GM21390 (cell line): ENCODE results near the gene RAD51.

Source experiments
- ATAC-seq: cut with Tn5 transposase; IDR thresholded peaks from one replicate; pipeline ENCODE4 v1.9.1; 2021; ENCODE audit not compliant: unreplicated experiment

RAD51 gene

DNA sequence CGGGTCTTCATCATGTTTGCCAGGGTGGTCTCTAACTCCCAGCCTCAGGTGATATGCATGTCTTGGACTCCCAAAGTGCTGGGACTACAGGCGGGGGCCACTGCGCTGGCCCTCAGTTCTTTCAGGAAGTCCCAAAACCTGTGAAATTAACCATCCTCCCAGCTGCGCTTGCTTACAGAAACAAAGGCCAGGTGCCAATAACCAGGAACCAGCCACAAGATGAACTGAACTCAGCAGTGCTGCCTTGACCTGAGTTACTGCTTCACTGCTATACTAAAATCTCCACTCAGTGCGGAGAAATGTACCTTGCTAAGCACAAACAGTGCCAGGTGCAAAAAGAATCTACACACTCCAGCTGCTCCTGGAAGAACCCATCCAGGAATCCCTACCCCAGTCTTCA lies 65.0 kb downstream of the RAD51 start:
- ATAC-seq, result no peak

DNA sequence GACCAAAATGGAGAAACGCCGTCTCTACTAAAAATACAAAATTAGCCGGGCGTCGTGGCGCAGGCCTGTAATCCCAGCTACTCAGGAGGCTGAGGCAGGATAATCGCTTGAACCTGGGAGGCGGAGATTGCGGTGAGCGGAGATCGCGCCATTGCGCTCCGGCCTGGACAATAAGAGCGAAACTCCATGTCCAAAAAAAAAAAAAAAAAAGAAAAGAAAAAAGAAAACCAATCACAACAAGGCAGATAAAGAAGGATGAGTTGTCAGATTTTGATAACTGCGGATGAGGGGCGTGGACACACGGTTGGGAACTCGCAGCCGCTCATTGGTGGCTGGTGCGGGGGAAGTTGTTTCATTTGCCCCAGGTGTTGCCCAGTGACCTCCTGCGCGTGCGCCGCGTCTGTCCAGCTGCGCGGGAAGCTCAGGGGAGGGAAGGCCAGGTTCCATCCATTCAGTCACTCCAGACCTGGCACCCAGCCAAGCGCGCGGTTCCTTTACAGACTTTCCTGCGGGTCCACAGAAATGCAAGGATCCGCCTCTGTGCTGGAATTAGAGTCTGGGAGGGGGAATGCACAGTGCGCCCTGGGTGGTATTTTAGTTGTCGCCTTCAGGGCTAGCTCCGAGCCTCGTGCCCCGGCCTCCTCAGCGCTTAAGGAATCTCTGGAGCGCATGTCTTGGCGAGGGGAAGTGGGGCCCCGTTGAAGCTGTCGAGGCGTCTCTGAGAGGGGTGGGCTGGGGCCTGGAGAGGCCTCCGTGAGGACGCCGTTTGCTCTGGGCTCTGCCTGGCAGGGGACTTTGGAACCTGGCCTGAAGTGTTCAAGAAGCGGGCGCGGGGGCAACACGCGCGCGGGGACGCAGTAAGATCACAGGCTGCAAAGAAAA lies 68.2 kb downstream of the RAD51 start:
- no peak for ATAC-seq

DNA sequence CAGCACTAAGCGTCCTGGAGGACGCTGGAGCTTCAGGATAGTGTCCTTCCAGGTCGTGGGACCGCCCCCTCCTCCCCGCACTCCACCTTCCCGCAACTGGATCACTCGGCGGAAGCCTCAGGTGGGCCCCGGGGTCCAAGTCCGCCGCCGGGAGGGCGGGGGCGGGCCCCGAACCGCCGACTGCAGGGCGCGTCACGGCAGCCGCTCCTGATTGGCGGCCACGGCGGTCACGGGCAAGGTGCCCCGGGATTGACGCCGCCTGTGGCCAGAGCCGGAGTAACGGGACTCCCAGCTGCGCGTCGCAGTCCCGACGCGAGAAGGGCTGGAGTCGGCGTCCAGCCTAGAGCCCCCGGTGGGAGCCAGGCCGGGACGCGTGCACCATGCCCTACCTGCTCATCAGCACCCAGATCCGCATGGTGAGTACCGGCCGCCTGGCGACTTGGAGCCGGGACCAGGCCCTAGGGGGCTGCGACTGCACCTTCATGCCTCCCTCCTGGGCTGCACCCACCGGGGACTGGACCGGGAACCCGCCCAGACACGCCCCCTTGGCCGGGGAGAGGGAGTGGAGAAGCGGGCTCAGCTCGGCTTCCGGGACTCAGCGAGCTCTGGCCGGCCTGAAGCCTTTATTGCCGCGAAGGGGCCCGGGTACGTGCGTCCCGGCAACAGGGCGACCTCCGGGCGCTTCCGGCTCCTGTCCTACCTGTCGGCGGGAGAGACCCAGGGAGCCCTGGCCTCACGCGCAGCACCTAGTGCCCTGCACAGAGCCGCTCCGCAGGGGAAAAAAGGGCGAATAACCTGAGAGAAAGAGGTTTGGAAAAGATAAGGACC lies 69.0 kb downstream of the RAD51 start, which contains the start of gene GCHFR:
Gene GCHFR (plus strand): TSS at position 268 of the 828 bp plus-strand sequence. CDS start 113 bp downstream, at position 381.
- peak; percentile 48 for ATAC-seq

DNA sequence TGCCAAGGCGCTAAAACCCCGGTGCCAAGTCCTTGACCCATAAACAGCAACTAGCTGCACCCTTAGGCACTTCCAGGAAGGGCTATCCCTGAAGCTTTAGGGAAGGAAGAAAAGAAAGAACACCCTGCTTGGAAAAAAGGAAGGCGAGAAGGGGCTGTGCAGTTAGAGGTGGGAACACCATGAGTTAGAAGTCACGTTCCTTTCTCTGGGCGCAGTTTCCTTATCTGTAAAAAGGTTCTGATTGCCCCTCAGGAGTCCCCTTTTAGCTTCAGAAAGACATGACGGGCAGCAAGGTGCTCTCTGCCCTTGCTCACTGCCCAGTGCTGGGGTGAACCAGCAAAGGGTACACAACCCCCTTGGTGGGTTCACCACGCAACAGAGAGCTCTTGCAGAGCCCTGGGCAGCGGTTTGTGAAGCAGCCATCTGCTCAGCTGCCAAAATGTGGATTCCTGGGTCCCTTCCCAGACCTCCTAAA lies 69.7 kb downstream of the RAD51 start:
- no peak for ATAC-seq

DNA sequence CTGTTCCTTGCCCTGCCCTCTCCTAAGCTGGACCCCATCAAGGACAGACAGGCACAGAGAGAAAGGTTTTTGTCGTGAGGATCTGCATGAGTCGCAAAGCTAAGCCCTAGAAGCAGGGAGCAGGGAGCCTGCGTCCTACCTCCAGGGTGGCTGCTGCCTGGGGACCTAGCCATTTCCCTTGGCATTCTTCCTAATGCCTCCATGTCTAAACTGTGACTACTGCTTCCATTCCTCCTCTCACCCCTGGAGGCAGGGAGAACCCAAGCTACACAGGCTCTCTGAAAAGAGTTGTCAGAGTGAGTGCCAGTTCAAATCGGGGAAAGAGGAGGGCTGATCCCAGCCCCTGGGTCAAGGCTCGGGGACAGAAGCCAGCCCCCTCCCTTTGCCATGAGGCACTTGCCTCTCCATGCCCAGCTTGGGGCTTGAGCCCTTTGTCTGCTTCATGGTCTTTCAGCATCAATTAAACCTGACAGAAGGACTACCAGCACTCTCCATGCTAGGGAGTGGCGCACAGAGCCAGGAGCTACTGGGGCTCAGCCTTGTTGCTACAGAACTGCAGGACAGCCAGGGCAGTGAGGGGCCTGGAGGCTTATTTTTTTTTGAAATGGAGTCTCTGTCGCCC lies 71.3 kb downstream of the RAD51 start:
- ATAC-seq, result no peak

DNA sequence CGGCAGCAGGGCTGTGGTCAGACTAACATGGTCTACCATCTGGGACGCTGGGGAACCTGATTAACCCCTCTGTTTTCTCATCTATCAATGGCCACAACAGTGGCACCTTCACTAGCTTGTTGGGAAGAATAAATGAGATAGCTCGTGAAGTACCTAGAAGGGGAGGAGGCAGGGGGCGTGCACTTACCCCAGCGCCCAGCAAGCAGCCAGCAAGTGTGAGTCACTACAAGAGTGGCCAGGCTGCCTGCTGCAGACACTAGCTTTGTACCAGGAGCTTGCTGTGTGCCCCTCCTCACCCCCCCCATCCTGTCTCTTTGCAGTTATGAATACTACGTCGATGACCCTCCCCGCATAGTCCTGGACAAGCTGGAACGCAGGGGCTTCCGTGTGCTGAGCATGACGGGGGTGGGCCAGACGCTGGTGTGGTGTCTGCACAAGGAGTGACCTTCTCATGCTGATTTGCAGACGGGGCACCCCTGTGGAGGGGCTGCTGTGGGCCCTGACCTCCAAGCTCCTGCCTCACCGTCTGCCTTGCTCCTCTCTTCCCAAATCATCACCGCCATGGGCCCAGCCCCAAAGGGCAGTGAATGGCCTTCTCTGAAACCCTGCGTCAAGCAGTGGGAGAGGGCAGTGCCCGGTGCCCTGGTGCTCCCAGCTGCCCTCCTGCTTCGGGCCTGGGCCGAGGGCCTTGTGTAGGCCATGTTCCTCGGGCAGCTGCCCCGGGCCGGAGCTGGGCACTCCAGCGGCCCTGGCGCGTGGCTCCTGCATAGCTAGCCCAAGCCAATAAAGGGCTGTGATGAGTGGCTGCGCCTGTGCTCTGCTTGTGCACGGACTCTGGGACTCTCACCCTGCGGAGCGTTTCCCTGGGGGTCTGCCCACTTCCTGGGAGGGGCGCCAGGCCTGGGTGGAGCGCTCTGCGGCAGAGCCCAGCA lies 72.2 kb downstream of the RAD51 start:
- ATAC-seq, result no peak

DNA sequence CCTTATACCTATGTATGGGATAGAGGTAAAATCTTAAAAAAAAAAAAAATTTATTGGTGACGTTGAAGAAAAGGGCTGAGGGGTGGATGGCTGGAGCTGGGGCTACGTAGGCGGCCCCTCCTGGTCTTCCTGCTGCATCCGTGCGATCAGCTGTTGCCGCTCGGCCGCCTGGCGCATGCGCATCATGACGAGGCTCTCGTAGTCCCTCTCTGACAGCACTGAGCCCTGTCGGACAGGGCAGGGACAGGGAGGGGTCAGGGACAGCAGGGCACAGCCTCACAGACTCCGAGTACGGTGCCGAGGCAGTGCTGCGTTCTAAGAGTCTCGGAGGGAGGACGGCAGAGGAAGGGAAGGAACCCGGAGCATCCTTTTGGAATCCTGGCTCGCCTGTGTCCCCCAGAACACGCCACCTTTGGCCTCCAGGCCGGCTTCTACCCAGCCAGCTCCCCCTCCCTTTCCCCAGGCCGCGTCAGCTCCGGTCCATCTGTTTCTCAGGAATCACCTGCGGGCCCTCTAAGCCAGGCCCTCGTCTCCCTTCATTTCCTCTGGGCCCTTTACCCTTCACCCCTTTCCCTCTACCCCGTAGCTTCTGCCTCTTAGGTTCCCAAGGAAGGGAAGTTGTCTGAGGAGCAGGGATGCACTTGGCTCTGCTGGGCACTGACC lies 73.0 kb downstream of the RAD51 start:
- no peak for ATAC-seq

DNA sequence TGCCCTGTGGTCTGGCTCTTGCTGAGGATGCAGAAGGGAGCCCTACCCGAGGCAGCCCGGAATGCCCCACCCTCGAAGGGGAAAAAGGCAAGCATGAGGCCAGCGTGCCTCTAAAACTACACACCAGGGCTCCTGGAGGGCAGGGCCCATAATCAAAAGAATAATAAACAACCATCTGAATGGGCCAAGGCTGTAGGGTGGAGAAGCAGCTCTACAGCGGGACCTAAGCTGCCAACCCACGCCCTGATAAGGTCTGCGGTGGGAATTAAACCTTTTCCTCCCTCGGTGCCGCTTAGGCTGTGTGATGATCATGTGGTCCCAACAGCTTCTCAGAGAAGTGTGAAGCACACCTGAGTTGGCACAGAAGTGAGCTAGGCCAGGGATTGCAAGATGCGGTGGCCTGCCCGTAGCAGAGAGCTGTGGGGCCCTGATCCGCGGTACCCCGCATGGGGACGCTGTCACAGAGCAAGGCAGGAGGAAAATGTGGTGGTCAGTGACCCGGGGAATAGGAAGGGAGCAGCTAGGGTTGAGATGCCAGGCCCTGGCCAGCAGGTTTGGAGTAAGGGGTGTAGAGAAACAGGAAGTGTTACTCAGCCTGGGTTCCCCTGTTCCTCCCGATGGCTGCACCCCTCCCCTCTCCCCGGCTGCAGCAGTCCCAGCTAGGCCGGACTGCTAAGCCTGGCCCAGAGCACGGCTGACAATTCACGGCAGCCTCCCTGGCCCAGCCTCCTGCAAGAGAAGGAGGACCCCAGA lies 73.7 kb downstream of the RAD51 start:
- ATAC-seq, result peak; percentile 4

DNA sequence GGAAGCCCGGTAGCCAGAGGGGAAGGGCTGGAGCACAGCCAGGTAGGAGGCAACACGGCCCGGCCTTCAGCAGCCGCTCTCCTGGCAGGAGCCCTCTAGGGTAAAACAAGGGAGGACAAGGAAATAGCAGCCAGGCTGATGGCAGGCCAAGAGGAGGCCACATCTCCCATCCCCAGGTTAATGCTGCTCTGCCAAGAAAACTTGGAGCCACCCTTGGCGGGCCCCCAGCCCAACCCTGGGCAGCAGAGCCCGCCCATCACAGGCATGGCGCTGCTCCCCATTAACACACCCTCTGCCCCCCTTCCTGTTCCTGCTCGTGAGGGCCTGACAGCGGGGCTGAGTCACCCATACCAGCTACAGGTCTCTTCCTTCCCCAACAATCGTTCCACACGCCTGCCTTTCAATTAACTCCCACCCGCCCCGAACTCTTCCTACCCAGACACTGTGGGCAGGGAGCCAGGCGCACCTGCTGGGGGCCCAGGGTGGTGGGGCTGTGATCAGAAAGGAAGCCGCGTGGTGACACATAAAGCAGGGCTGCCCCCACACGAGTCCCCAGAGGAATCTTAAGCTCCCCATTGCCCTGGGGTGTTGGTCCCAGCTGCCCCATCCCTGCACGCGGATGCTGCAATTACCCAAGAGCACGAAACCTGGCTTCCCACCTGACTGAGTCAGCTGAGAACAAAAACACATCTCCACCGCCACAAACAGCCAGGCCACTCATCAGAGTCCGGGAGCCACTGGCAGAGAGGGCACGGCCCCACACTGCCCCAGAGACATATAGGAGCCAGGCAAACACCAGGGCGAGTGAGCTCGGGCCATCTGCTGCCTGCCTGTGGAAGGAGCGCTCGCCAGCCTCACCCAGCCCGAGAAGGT lies 74.5 kb downstream of the RAD51 start, which contains the start of gene C15orf62:
Gene C15orf62 (plus strand): TSS at position 707 of the 873 bp plus-strand sequence. CDS start 516 bp downstream, outside the sequence.
- peak; percentile 40 for ATAC-seq

DNA sequence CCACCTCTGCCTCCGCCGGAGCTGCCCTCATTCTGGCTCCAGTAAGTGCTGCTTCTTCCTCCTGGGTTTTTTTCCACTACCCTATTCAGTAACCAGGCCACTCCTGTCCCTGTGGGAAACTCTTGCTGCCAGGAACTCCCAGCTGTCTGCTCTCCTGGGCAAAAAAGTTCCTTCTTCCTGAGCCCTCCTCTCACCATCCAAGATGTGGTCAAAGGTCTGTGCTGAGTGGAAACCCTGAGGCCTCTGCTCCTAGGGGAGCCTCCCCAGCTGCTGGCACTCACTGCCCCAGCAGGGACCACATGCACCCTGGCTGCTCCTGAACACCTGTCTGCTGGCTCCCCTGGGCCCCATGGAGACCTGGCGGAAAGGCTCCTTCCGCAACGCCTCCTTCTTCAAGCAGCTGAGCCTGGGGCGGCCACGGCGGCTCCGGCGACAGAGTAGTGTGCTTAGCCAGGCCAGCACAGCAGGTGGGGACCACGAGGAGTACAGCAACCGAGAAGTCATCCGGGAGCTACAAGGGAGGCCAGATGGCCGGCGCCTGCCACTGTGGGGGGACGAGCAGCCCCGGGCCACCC lies 75.3 kb downstream of the RAD51 start:
- no peak for ATAC-seq

DNA sequence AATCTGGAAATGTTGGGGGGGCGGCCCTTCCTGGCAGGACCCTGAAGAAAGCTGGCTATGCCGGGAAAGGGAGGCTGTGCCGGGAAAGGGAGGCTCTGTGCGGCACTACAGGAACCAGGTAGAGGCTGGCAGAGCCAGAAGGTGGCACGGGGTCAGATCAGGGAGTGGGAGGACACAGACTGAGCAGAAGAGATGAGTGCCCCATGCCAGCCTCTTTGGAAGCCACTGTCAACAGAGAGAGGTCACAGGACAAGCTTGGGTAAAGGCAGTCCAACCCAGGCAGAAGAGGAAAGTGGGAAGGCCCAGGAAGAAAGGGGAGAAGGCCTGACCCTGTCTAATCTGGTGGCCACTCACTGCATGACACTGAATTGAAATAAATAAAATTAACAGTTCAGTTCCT lies 76.3 kb downstream of the RAD51 start:
- no peak for ATAC-seq

DNA sequence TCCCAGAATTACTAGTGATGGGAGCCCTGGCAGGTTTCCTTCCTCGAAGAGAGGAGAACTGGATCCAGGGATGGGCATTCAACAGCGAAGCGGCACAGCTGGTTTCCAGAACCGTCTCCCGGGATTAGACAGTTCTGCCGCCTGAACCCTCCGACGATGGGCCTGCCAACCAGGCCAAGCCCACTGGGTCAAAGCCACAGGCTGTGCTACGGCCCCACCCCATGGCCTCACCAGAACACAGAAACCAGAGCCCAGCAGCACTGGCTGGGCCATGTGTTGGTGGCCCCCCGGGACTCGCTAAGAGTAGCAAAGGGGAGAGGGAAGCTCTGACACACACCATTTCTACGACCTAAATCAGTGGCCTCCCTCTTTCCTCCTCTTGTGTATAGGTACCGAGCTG lies 77.0 kb downstream of the RAD51 start:
- no peak for ATAC-seq

DNA sequence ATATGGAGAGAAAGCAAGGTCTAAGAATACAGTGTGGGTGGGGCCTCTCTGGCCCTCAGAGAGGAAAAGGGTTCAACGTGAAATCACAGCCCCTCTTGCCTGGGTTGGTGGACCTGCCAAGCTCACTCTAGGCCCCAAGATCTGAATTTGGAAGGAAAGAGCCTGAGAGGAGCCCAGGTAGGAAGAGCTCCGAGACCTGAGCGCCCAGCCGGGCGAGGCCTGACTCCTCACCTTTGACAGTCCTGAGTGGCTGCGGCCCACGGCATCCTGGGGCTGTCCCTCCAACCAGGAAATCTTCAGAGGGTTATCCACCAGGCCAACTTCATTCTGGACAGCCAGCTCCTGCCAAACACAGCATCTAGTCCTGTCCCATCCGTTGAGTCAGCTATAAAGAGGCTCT lies 78.5 kb downstream of the RAD51 start:
- no peak for ATAC-seq

DNA sequence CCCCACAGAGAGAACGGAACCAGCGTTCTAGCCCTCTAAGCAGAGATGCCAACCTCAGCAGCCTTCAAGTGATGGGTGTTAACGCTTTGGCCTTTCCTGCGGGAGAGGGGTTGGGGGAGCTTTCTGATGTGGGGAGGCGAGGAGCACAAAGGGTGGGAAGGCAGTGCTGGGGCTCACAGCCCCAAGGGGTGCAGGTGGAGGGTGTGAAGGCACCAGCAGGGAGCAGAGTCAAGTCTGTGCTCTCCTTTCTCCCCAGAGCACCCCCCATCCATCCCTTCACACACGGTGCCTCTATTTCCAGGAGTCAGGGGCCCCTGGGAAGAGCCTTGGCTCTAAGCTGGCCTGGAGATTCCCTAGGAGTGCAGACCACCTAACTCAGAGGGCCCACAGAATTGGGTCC lies 78.9 kb downstream of the RAD51 start:
- no peak for ATAC-seq

DNA sequence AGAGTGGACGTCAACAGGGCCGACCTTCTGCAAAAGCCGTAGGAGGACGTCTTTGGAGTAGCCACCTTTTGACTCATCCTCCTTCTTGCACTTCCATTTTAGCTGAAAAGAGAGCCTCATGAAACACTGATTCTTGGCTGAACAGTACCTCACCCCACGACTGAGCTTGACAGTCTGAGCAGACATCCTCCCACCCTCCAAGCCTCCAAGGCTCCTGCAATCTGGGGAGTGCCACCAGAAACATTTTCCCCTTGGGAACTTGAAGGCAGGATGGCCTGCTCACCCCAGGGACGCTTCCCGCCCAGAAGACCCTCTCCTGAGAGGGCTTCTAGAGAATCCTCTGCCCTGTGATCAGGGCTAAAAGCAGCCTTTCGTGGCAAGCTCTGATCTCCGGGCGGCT lies 80.0 kb downstream of the RAD51 start:
- no peak for ATAC-seq

DNA sequence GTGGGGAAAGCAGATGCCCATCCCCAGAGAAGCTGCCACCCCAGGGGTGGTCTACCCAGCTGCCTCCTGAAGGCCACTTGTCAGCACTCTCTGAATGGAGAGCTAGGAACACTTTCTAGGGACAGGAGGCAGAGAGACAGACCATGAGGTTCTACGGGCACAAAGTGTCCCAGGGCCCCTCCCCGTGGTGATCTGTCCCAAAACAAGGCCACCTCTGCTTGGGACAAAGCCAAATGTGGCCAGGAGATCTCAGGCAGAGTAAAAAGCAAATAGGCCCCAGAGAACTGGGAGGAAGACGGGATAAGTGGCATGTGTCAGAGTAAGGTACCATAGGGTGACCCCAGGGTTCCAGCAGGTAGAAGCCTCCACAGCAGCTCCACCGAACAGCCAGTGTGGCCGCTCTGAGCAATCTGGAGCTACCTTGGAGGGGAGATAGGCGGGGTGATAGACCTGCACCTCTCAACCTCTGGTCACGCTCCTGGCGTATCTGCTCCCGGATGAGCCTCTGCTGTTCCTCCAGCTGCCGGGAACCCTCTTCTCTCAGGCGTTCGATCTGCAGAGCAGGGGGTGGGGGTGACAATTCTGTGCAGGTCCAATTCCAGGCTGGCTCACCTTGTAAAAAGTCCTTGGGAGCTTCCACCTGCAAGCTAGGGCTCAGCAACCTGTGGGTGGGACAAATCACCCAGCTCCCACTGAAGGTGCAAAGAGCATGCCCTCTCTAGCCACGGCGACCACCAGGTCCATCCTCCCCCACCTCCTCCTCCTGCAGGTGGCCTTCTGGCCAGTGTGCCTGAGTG lies 81.0 kb downstream of the RAD51 start:
- ATAC-seq, result no peak
